HEK293T (cell line): ENCODE measurements around the gene RSPH6A.

Experiments
- CTBP1 ChIP-seq: fragments of 450-650 bp; IDR thresholded peaks from 2 replicates; pipeline ENCODE4 v1.6.1; 2016; ENCODE audit warnings: borderline replicate concordance
- FOXK2 ChIP-seq: fragments of 450-650 bp; IDR thresholded peaks from 2 replicates; pipeline ENCODE4 v1.6.1; 2016; ENCODE audit warnings: mild to moderate bottlenecking
- SP1 ChIP-seq: fragments of 450-650 bp; IDR thresholded peaks from 2 replicates; pipeline ENCODE4 v1.6.1; 2017
- TF ChIP-seq, protein P1 (sequence below): fragments of 450-650 bp; IDR thresholded peaks from 2 replicates; pipeline ENCODE4 v1.6.1; 2016

GRCh38 chr19:45798995-45799517 is 16.1 kb downstream of the RSPH6A start:
- TF ChIP-seq CTBP1, result no peak
- TF ChIP-seq SP1, result no peak
- TF ChIP-seq, protein P1, sequence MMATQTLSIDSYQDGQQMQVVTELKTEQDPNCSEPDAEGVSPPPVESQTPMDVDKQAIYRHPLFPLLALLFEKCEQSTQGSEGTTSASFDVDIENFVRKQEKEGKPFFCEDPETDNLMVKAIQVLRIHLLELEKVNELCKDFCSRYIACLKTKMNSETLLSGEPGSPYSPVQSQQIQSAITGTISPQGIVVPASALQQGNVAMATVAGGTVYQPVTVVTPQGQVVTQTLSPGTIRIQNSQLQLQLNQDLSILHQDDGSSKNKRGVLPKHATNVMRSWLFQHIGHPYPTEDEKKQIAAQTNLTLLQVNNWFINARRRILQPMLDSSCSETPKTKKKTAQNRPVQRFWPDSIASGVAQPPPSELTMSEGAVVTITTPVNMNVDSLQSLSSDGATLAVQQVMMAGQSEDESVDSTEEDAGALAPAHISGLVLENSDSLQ, result no peak
- no peak for TF ChIP-seq FOXK2
